ENCODE data around the gene PRR15. TPM values are rescaled to one million over a fixed set of nuclear protein-coding genes. Genes with fewer than 3 reads are reported as not detected.

Gene PRR15
- total and polyA plus RNA-seq, 2 of the 4 experiments (the other 2 are of a cell fraction), result not detected

- H2AFZ ChIP-seq (replicated peaks; ENCODE audit: low read length, poor library complexity), result no peak overlapping the region
- H3K79me1 ChIP-seq (ENCODE audit: low read depth in 1 of 2, low read length in 2 of 2), result no peaks in the 10 kb centered on the region
- no peak overlapping the region for H2AK9ac ChIP-seq (replicated peaks; ENCODE audit: low read depth, low read length, poor library complexity)
- no TSS peak for BruUV-seq (replicated peaks)
- H3K36me3 ChIP-seq (ENCODE audit: control insufficient read depth, insufficient read depth, low read length), result no peaks in the 10 kb centered on the region
- WGBS, 2 experiments (ENCODE audit: extremely low coverage in 2 of 2, insufficient read length in 1 of 2), result 60% methylated on average over 1 of the region's 3 CpGs; no CpG with 5 or more reads in 1 of the 2 experiments
- DNase-seq, result no peak
- H3K4me1 ChIP-seq (ENCODE audit: control insufficient read depth, insufficient read depth, low read length), result no peaks in the 10 kb centered on the region
- no peaks in the 10 kb centered on the region for H3K27me3 ChIP-seq (ENCODE audit: control insufficient read depth, insufficient read depth, low read length)
- H2BK120ac ChIP-seq (ENCODE audit: low read depth, low read length), result no peak overlapping the region
- H3K9ac ChIP-seq (ENCODE audit: low read depth, low read length), result no peak overlapping the region
- CTCF ChIA-PET, result no interaction called here
- intact Hi-C loops (cut with micrococcal nuclease), result no loop called here
- no peak overlapping the region for H2AK5ac ChIP-seq (ENCODE audit: low read depth, low read length)
- H4K91ac ChIP-seq (ENCODE audit: insufficient read depth, low read depth, low read length), result no peak overlapping the region
- no peak overlapping the region for H3K4ac ChIP-seq (ENCODE audit: low read depth, low read length)
- no peak for ATAC-seq (ENCODE audit: low read depth)
- H3K9me3 ChIP-seq (ENCODE audit: control insufficient read depth, insufficient read depth, low read length), result no peaks in the 10 kb centered on the region
- H3K4me3 ChIP-seq (ENCODE audit: insufficient read depth, low read depth, low read length), result no peak overlapping the region
- H4K20me1 ChIP-seq (ENCODE audit: insufficient read depth, low read length), result no peaks in the 10 kb centered on the region
- no peak overlapping the region for H3K18ac ChIP-seq (ENCODE audit: low read depth, low read length)
- H3K14ac ChIP-seq (replicated peaks; ENCODE audit: low read depth, low read length), result no peak overlapping the region
- TF ChIP-seq ELK1 (IDR thresholded peaks at IDR 0.05; ENCODE audit: borderline replicate concordance, low read depth, low read length) (no peak), NFE2L2 (IDR thresholded peaks at IDR 0.05; ENCODE audit: low read depth, low read length) (no peak), SMC3 (IDR thresholded peaks at IDR 0.05; ENCODE audit: low read depth, low read length) (no peak), MAZ (IDR thresholded peaks at IDR 0.05; ENCODE audit: borderline replicate concordance, low read depth, low read length) (no peak), FOS (IDR thresholded peaks at IDR 0.05; ENCODE audit: low read depth, low read length) (no peak), RFX5 (IDR thresholded peaks at IDR 0.05; ENCODE audit: low read depth, low read length) (no peak), MXI1 (IDR thresholded peaks at IDR 0.05; ENCODE audit: borderline replicate concordance, low read depth, low read length) (no peak), RCOR1 (IDR thresholded peaks at IDR 0.05; ENCODE audit: insufficient replicate concordance, low read length) (no peak), POLR2A (IDR thresholded peaks at IDR 0.05; ENCODE audit: low read depth, low read length) (no peak)
- POLR2A ChIA-PET (ENCODE audit: unreplicated experiment), result no interaction called here
- H3K9me1 ChIP-seq (ENCODE audit: insufficient read depth, low read length), result no peaks in the 10 kb centered on the region
- H3K4me2 ChIP-seq (ENCODE audit: low read depth, low read length), result no peak overlapping the region
- no peak overlapping the region for H3K27ac ChIP-seq (ENCODE audit: insufficient read depth, low read length)
- H2BK20ac ChIP-seq (ENCODE audit: low read depth, low read length), result no peak overlapping the region
- H4K5ac ChIP-seq (ENCODE audit: low read depth, low read length), result no peak overlapping the region
- no peak overlapping the region for H2BK5ac ChIP-seq (ENCODE audit: low read depth, low read length, poor library complexity, severe bottlenecking)
- in situ Hi-C loops (cut with MboI; ENCODE audit: low sequenced_read_pairs), result no loop called here
- H3K23ac ChIP-seq (ENCODE audit: low read depth, low read length), result no peak overlapping the region
- no peak overlapping the region for H3K56ac ChIP-seq (ENCODE audit: extremely low read depth, insufficient read depth, low read length)
- H2BK15ac ChIP-seq (ENCODE audit: low read depth, low read length), result no peak overlapping the region
- dilution Hi-C loops (cut with HindIII; ENCODE audit: low sequenced_read_pairs, unreplicated experiment), result no loop called here
- H4K8ac ChIP-seq (ENCODE audit: low read depth in 2 of 2, low read length in 2 of 2), result no peak overlapping the region
Measured at GRCh38 chr7:29613100-29613499, 49.5 kb downstream of the PRR15 start.
